Loucy (cell line): ENCODE measurements around the gene LMO2.

Experiments
- H2AFZ ChIP-seq: fragments of 200-600 bp; sonication (generic); 2 replicates; pipeline ENCODE4 v1.6.0; 2016; ENCODE audit warnings: antibody characterized with exemption, mild to moderate bottlenecking, low read length, moderate library complexity
- H3F3A ChIP-seq: fragments of 200-600 bp; 2 replicates; pipeline ENCODE4 v1.6.0; 2016; ENCODE audit warnings: antibody characterized with exemption, low read depth, mild to moderate bottlenecking
- H3K27me3 ChIP-seq: fragments of 200-600 bp; sonication (generic); 2 replicates; pipeline ENCODE4 v1.6.1; 2014; ENCODE audit warnings: low read length, mild to moderate bottlenecking; ENCODE audit not compliant: insufficient read depth, poor library complexity, severe bottlenecking
- H3K36me3 ChIP-seq: fragments of 200-600 bp; sonication (generic); 2 replicates; pipeline ENCODE4 v1.6.1; 2016; ENCODE audit warnings: low read length; ENCODE audit not compliant: insufficient read depth
- H3K4me1 ChIP-seq: fragments of 200-600 bp; sonication (generic); 2 replicates; pipeline ENCODE4 v1.5.1; 2014; ENCODE audit warnings: low read length, mild to moderate bottlenecking; ENCODE audit not compliant: insufficient read depth, poor library complexity, severe bottlenecking
- H3K4me2 ChIP-seq: fragments of 200-600 bp; sonication (generic); 2 replicates; pipeline ENCODE4 v1.6.0; 2014; ENCODE audit warnings: antibody characterized with exemption, low read length, low read depth, mild to moderate bottlenecking; ENCODE audit not compliant: poor library complexity, severe bottlenecking
- H3K4me3 ChIP-seq: fragments of 200-600 bp; sonication (generic); 2 replicates; pipeline ENCODE4 v1.5.1; 2014; ENCODE audit warnings: low read length, mild to moderate bottlenecking, mixed read lengths; ENCODE audit not compliant: poor library complexity, severe bottlenecking
- H3K79me2 ChIP-seq: fragments of 200-600 bp; sonication (generic); 2 replicates; pipeline ENCODE4 v1.6.1; 2014; ENCODE audit warnings: low read length; ENCODE audit not compliant: insufficient read depth
- H3K9ac ChIP-seq: fragments of 200-600 bp; sonication (generic); 2 replicates; pipeline ENCODE4 v1.6.0; 2014; ENCODE audit warnings: mild to moderate bottlenecking, low read depth, low read length, moderate library complexity; ENCODE audit not compliant: poor library complexity, severe bottlenecking
- H3K9me2 ChIP-seq: fragments of 200-600 bp; sonication (generic); replicated peaks from 2 replicates; pipeline ENCODE4 v1.6.1; 2016; ENCODE audit warnings: low read depth, low read length, mixed read lengths
- H3K9me3 ChIP-seq: fragments of 200-600 bp; sonication (generic); 2 replicates; pipeline ENCODE4 v1.6.1; 2014; ENCODE audit warnings: mild to moderate bottlenecking, antibody characterized with exemption, low read length, low read depth; ENCODE audit not compliant: insufficient read depth
- H4K20me1 ChIP-seq: fragments of 200-600 bp; sonication (generic); 2 replicates; pipeline ENCODE4 v1.6.0; 2014; ENCODE audit warnings: antibody characterized with exemption, low read length, mild to moderate bottlenecking; ENCODE audit not compliant: insufficient read depth, poor library complexity, severe bottlenecking
- EZH2phosphoT487 ChIP-seq: fragments of 200-600 bp; IDR thresholded peaks from 2 replicates; pipeline ENCODE4 v1.6.1; 2018; ENCODE audit warnings: antibody characterized with exemption, mild to moderate bottlenecking, moderate library complexity, borderline replicate concordance
- TF ChIP-seq, protein P1 (sequence below): fragments of 200-600 bp; sonication (generic); conservative IDR thresholded peaks from 2 replicates; pipeline ENCODE4 v1.5.1; 2014; ENCODE audit warnings: mild to moderate bottlenecking, antibody characterized with exemption, low read length

The LMO2 gene

DNA sequence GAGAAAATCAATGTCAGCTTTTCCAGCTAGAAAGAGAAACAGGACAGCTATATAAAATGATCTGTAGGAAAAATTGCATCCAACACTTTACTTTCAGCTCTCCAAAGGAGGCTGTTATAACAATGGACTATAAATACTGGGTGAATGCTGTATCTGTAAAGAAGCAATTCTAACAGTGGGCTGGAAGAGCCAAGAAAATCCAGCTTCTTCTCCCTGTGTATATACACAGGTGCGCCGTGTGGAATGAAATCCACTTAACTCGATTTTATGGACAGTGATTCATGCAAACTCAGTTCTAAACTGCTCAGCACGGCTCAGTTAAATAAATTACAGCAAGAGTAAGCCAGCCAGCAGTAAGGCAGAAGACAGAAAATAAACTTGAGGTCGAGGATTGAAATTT lies 32.5 kb upstream of the LMO2 start:
- no peak for TF ChIP-seq EZH2phosphoT487
- TF ChIP-seq, protein P1, sequence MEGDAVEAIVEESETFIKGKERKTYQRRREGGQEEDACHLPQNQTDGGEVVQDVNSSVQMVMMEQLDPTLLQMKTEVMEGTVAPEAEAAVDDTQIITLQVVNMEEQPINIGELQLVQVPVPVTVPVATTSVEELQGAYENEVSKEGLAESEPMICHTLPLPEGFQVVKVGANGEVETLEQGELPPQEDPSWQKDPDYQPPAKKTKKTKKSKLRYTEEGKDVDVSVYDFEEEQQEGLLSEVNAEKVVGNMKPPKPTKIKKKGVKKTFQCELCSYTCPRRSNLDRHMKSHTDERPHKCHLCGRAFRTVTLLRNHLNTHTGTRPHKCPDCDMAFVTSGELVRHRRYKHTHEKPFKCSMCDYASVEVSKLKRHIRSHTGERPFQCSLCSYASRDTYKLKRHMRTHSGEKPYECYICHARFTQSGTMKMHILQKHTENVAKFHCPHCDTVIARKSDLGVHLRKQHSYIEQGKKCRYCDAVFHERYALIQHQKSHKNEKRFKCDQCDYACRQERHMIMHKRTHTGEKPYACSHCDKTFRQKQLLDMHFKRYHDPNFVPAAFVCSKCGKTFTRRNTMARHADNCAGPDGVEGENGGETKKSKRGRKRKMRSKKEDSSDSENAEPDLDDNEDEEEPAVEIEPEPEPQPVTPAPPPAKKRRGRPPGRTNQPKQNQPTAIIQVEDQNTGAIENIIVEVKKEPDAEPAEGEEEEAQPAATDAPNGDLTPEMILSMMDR: no peak
- no peaks in the 10 kb centered on the region for H3K79me2 ChIP-seq
- H3K4me3 ChIP-seq: no peak overlapping the region
- H3F3A ChIP-seq: no peaks in the 10 kb centered on the region
- H4K20me1 ChIP-seq: no peaks in the 10 kb centered on the region
- no peak overlapping the region for H3K4me2 ChIP-seq
- H3K9me3 ChIP-seq: no peaks in the 10 kb centered on the region
- H3K27me3 ChIP-seq: no peaks in the 10 kb centered on the region
- H3K9ac ChIP-seq: no peak overlapping the region
- H2AFZ ChIP-seq: no peak overlapping the region
- no peaks in the 10 kb centered on the region for H3K9me2 ChIP-seq
- H3K36me3 ChIP-seq: no peaks in the 10 kb centered on the region
- H3K4me1 ChIP-seq: peaks cover 16% of the 10 kb centered on the region

DNA sequence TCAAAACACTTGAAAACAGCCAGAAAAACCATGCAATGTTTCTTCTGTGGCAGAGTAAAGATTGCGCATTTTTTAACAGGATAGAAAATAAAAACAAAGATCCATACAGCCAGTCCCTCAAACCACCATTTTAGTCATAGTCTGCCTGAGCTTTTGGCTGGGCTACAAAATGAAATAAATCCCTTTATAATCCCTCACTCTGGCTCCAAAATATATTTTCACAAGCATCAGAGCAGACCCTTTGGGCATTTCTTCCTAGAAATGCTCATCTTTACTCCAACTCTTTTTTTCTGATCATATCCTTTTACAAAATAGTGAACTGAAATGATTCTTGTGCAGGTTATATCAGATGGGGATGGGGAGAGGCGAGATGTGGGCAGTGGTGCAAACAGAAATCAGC lies 31.8 kb upstream of the LMO2 start:
- Histone ChIP-seq H3K4me2 (no peak overlapping the region), H3K4me1 (peaks cover 16% of the 10 kb centered on the region), H2AFZ (no peak overlapping the region), H3K79me2 (no peaks in the 10 kb centered on the region), H3K27me3 (no peaks in the 10 kb centered on the region), H3K9me2 (no peaks in the 10 kb centered on the region), H3K4me3 (no peak overlapping the region), H3K36me3 (no peaks in the 10 kb centered on the region), H3K9ac (no peak overlapping the region), H3K9me3 (no peaks in the 10 kb centered on the region), H3F3A (no peaks in the 10 kb centered on the region), H4K20me1 (no peaks in the 10 kb centered on the region)
- no peak for TF ChIP-seq EZH2phosphoT487
- TF ChIP-seq, protein P1: no peak

GRCh38 chr11:33920838-33921613 lies 29.1 kb upstream of the LMO2 start:
- H3K27me3 ChIP-seq: no peaks in the 10 kb centered on the region
- no peaks in the 10 kb centered on the region for H3F3A ChIP-seq
- H3K9ac ChIP-seq: no peak overlapping the region
- no peaks in the 10 kb centered on the region for H3K36me3 ChIP-seq
- H3K9me3 ChIP-seq: no peaks in the 10 kb centered on the region
- H3K9me2 ChIP-seq: no peaks in the 10 kb centered on the region
- H3K4me3 ChIP-seq: no peak overlapping the region
- H3K79me2 ChIP-seq: no peaks in the 10 kb centered on the region
- no peaks in the 10 kb centered on the region for H4K20me1 ChIP-seq
- H3K4me1 ChIP-seq: peaks cover 16% of the 10 kb centered on the region
- no peak for TF ChIP-seq EZH2phosphoT487
- TF ChIP-seq, protein P1: no peak
- peak overlapping the region; percentile 29 for H3K4me2 ChIP-seq
- no peak overlapping the region for H2AFZ ChIP-seq
